Measurements from ENCODE around the gene SIGLEC11. TPM values are rescaled to one million over a fixed set of nuclear protein-coding genes. Genes with fewer than 3 reads are reported as not detected.

The SIGLEC11 gene
- total and polyA plus RNA-seq, 2 of the 13 experiments (the other 11 are each of a cell fraction or from before 2014, with no cell fraction given): not detected

- TF ChIP-seq HNF4G (IDR thresholded peaks at IDR 0.05; ENCODE audit: borderline replicate concordance, low read depth, low read length) (0 out of 2 replicates have a peak, but pooled peaks have one; percentile 5), HNF4G (CRISPR knock-in tag; IDR thresholded peaks at IDR 0.05; ENCODE audit: borderline replicate concordance, low read depth) (no peak), HNRNPL (IDR thresholded peaks at IDR 0.05; ENCODE audit: low read depth, low read length) (peak; percentile 60; the same call in 1 of the 2 replicates), CHD4 (IDR thresholded peaks at IDR 0.05; ENCODE audit: borderline replicate concordance, low read length) (no peak), ZNF749 (CRISPR knock-in tag; IDR thresholded peaks at IDR 0.05; ENCODE audit: borderline replicate concordance) (peak; percentile 95), CCAR2 (optimal IDR thresholded peaks at IDR 0.05; ENCODE audit: low read depth, low read length) (no peak), MIER2 (CRISPR knock-in tag; IDR thresholded peaks at IDR 0.05) (no peak), HNF4A (CRISPR knock-in tag; IDR thresholded peaks at IDR 0.05) (no peak), SOX6 (IDR thresholded peaks at IDR 0.05) (no peak), SOX6 (CRISPR knock-in tag; IDR thresholded peaks at IDR 0.05) (peak; percentile 53; the same call in 1 of the 2 replicates), IRF2 (CRISPR knock-in tag; IDR thresholded peaks at IDR 0.05) (no peak; the same call in 1 of the 2 replicates), CSRNP1 (CRISPR knock-in tag; IDR thresholded peaks at IDR 0.05) (peak; percentile 87; the same call in 1 of the 2 replicates), ZNF207 (IDR thresholded peaks at IDR 0.05; ENCODE audit: borderline replicate concordance) (no peak), ZKSCAN8 (CRISPR knock-in tag; IDR thresholded peaks at IDR 0.05; ENCODE audit: borderline replicate concordance) (peak; percentile 59; the same call in 1 of the 2 replicates), HCFC1 (IDR thresholded peaks at IDR 0.05; ENCODE audit: low read depth, low read length) (no peak), ZFP36 (IDR thresholded peaks at IDR 0.05; ENCODE audit: borderline replicate concordance, low read depth, low read length, partially characterized antibody) (no peak), SIN3B (IDR thresholded peaks at IDR 0.05; ENCODE audit: low read length) (no peak), NR2C2 (CRISPR knock-in tag; IDR thresholded peaks at IDR 0.05; ENCODE audit: borderline replicate concordance) (0 out of 2 replicates have a peak, but pooled peaks have one; percentile 31), ZBTB3 (CRISPR knock-in tag; IDR thresholded peaks at IDR 0.05; ENCODE audit: borderline replicate concordance, low read depth) (no peak), ZNF432 (CRISPR knock-in tag; IDR thresholded peaks at IDR 0.05; ENCODE audit: borderline replicate concordance) (no peak), ZSCAN22 (CRISPR knock-in tag; IDR thresholded peaks at IDR 0.05) (0 out of 2 replicates have a peak, but pooled peaks have one; percentile 1), THAP9 (CRISPR knock-in tag; IDR thresholded peaks at IDR 0.05; ENCODE audit: borderline replicate concordance) (peak; percentile 88; the same call in 1 of the 2 replicates), CEBPB (IDR thresholded peaks at IDR 0.05; ENCODE audit: borderline replicate concordance, low read depth, low read length) (no peak), ZNF296 (CRISPR knock-in tag; conservative IDR thresholded peaks at IDR 0.05) (no peak), MXD3 (CRISPR knock-in tag; IDR thresholded peaks at IDR 0.05) (peak; percentile 92)
Observed at GRCh38 chr19:49929611-49930482, 31.1 kb downstream of the SIGLEC11 start (continued).
